GM21390 (cell line): ENCODE data around the gene DCAF4.

Experiments
- ATAC-seq: cut with Tn5 transposase; IDR thresholded peaks from one replicate; pipeline ENCODE4 v1.9.1; 2021; ENCODE audit not compliant: unreplicated experiment

DCAF4 gene

GRCh38 chr14:72926292-72927028 lies at the start of gene DCAF4:
DCAF4 (plus strand) TSS chr14:72926464; CDS start chr14:72937979, 11,515 bp downstream.
- ATAC-seq: peak; percentile 96

GRCh38 chr14:72876710-72877063 lies 49.6 kb upstream of the DCAF4 start:
- ATAC-seq: no peak

GRCh38 chr14:72878746-72879145 lies 47.5 kb upstream of the DCAF4 start:
- ATAC-seq: no peak

DNA sequence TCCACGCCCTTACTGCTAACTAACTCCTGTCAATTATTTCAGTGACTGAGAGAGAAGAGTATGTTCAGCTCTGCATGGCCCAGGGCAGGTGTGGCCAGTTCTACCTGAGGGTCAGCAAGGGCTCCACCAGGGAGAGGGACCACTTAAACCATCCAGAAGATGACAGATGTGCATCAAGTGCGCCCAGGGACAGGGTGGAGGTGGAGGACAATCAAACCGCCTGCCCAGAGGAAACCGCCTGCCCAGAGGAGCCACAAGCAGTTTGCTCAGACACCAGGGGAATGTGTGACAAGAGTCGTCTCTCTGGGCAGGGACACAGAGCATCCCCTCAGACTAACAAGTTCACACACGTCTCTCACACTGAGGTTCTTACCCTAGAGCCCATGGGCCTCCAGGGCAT lies 46.8 kb upstream of the DCAF4 start:
- no peak for ATAC-seq

DNA sequence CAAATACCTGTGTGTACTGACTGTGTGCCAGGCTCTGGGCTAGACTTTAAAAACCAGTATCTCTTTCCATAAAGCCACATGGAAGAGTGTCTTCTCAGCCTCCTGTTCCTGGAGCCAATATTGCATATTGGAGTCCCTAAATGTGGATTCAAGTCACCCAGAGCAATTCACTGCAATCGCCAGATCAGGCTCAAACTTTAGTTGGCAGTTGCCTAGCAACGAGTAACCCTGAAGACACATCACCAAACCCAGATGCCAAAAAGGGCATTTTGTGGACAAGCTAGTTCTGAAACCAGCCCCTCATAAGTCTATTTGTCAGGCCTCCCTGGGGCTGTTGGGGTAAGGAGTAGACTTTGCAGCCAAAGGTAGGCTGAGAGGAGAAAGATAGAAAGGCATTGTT lies 46.1 kb upstream of the DCAF4 start:
- ATAC-seq: no peak

DNA sequence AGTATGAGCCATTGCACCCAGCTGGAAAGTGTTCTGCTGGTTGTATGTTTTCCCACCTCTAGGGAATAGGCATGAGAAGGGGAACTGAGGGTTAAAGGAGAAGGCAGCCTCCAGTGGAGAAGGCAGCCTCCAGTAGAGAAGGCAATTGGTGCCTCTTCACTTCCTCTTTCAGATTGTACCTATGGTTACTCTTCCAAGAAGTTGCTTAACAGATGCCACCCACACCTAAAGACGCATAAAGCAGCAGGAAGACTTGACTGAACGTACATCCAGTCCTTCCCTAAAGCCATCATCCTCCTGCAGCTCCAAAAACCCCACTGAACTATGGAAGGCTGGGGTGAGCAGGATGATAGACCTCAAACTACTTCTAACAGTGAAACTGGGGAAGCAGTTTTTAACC lies 45.4 kb upstream of the DCAF4 start:
- no peak for ATAC-seq

- no peak for ATAC-seq
Observed at GRCh38 chr14:72881543-72881942, 44.7 kb upstream of the DCAF4 start.

DNA sequence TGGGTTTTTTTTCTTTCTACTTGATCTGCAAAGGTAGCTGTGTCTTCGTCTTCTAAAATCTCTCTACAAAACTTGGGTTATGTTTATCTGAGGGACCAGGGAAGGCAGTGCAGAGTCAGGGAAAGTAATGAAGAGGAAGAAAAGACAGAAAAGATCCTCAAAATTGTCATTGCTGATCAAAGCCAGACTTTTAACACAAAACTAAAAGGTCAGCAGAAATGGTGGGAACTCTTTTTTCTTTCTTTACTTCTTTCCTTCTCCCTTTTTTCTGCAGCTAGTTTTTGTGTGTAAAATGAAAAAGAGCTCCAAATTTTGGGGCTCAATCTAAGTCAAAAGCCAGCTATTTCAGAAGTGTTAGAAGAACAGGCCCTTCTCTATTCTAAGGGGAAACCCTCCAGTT lies 44.2 kb upstream of the DCAF4 start:
- no peak for ATAC-seq

DNA sequence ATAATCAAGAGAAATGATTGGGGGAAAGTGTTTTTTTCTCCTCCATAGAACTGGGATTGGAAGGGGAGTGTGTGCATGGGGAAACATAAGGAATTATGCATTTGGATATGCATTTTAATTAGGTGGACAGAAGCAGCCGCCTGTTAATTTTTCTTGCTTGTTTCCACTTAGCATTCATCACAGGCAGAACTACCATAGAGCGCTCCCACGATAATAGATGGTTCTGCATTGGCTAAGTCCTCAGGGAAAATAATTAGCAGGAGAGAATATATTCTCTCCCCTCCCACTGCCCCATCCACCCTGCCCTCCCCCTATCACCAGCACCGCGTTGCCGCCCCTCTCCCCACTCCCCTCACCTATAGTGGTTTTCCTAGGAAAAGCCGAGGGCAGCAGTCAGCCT lies 43.8 kb upstream of the DCAF4 start:
- ATAC-seq: no peak

GRCh38 chr14:72883109-72883508 lies 43.2 kb upstream of the DCAF4 start:
- ATAC-seq: no peak

- ATAC-seq: no peak
Observed at GRCh38 chr14:72883961-72884360, 42.3 kb upstream of the DCAF4 start.

DNA sequence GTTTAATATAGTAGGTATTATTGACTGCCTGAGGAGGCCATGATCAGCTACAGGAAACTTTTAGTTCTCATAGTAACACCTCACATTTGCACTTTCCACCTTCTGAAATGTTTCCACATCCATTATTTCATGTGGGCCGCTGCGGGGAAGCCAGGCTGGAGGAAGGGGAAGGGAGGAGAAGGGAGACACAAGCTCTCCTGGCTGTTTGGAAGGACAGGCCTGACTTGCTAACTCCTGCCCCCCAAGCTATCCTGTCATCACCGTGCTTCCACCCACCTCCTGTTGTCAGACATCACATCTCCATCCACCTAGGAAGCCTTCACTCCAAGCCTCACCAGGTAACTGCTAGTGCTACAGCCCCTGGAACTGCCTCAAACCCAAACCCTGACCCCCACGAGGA lies 41.9 kb upstream of the DCAF4 start:
- ATAC-seq: no peak

DNA sequence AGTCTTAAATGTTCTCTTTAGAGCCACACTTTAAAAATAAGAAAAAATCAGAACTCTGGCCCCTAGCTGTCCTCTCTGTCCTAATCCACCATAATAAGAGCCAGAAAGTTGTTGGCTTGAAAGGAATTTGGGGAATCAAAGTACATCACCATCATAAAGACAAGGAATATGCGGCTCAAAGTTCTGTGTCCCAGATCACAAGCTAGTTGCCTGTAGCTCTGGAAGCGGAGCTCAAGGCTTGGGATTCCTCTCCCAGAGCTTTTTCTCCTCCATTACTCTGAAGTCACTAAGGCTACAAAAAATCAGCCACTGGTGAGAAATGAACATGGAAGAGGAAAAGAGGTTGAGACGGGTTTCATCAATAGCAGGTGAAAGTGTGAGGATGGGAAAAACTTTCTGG lies 38.8 kb upstream of the DCAF4 start:
- ATAC-seq: no peak

- no peak for ATAC-seq
Observed at GRCh38 chr14:72888192-72888591, 38.1 kb upstream of the DCAF4 start.

DNA sequence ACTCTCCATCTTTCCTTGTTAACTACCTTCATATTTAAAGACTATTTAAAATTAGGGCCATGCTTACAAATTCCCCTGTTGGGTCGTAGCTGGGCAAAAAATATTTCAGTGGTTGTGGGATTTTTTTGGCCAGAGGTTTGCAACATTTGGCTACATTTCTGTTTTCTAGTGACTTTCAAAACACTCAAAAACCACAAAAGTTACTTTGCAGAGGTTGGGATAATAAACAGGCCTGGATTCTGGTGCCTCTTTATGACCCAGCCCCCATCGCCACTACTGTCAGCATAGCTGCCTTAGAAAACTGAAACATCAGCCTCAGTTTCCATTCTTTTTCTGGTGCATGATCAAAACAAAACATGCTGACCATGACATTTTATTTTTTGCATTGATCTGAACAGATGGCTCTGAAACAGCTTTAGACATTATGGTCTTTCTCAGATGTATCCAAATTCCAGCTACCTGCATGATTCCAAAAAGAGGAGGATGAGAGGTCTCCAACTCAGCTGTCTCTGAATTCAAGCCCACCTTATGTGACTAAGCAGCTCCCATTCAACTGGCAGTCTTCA lies 37.5 kb upstream of the DCAF4 start:
- ATAC-seq: no peak

GRCh38 chr14:72889366-72889765 lies 36.9 kb upstream of the DCAF4 start:
- no peak for ATAC-seq

DNA sequence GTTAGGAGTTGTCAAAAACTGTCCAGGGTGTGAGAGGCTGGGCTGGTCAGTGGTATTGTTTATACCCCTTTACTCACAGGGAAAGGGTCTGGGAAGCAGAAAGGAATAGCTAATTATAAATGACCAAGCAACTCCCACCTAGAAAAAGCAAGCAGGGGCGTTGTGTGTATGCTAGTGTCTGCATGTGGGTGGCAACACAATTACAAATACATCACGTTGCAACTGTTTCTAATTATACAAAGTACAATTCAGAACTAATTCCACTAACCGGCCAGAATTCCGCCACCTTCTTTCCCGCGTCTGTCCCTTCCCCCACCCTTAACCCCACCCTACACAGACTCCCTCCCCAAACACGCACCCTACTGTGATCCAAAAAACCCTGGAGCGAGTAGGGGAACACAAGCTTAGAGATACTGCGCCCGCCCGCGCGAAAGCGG lies 34.6 kb upstream of the DCAF4 start:
- ATAC-seq: no peak

DNA sequence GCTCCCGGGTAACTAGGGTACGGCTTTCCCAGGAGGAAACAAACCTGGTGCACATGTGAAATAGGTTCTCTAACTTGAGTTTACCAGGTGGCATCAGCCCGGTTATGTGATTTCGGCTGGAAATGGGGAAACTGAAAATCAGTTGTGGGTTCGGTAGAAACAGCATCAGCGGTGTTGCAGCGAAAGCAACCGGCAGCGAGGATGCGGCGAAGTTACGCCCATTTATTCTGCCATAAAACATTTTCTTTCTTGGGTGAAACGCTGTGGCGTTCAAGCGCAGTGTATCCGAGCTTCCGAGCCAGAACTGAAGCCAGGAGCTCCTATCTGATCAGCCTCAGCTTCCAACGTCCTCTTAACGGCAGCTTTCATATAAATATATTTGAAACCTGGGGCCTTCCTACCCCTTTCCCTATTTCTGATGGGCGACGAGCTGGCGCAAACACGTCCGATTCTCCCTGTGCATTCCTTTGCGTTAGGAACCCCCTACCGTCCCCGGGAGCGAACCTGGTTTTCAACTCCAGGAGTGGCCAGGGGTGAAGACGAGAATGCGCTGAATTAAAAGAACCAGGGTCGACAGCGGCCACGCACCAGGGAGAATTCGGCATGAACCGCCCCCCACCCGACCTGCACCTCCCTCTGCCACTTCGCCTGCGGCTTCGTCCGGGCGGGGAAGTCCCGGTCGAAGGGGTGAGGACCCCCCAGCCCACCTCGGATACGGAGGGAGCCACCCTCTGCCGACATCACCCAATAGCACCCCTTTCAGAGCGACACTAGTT lies 34.0 kb upstream of the DCAF4 start:
- no peak for ATAC-seq

- peak; percentile 12 for ATAC-seq
Observed at GRCh38 chr14:72892879-72893635, 33.2 kb upstream of the DCAF4 start.

DNA sequence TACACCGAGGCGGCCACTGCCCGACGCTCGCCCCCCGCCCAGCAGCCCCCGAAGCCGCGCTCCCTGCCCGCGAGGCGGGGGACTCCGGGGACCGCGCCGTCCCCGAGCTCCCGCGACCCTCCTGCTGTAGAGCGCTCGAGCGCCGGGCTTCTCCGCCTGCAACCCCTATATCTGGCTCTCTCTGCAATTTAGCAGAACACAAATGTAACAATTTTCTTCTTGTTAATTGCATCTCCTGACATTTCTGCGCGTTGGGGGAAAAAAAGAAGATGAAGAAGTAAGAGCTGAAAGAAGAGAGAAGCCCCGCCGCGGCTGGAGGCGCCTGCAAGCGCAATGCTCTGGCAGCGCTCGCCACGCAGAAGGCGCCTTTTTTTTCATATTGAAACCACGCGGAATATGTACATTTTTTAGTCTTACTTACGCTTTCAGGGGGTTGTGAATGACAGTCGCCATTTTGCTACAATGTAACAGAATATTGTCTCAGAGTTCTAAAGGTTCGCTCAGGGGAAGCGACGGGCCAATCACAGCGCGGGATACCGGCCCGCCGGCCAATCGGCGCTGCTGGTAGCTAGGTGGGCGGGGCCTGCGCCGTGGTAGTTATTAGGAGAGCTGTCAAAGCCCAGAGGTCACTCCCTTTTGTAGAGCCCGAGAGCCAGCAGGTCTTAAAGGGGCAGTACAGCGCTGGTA lies 32.5 kb upstream of the DCAF4 start, which contains the start of gene DPF3:
Gene DPF3 (minus strand): TSS at position 466 of the 687 bp plus-strand sequence. CDS start 13 bp downstream, at position 453.
- peak; percentile 96 for ATAC-seq

DNA sequence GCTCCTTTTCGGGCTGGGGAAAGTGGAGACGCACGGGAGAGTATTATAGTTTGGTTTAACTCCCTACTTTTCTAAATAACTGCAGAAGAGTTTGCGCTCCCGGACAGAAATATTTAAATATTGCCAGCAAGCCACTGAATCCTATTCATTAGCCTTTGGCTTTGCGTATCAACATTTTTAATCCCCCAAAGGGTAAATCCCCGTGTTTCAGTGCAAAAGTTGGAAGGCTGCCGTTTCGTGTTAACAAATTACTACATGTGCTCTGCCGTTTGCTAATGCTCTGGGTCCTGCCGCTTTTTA lies 32.0 kb upstream of the DCAF4 start:
- ATAC-seq: no peak
